Measurements from ENCODE around the gene CRABP1.

DNA sequence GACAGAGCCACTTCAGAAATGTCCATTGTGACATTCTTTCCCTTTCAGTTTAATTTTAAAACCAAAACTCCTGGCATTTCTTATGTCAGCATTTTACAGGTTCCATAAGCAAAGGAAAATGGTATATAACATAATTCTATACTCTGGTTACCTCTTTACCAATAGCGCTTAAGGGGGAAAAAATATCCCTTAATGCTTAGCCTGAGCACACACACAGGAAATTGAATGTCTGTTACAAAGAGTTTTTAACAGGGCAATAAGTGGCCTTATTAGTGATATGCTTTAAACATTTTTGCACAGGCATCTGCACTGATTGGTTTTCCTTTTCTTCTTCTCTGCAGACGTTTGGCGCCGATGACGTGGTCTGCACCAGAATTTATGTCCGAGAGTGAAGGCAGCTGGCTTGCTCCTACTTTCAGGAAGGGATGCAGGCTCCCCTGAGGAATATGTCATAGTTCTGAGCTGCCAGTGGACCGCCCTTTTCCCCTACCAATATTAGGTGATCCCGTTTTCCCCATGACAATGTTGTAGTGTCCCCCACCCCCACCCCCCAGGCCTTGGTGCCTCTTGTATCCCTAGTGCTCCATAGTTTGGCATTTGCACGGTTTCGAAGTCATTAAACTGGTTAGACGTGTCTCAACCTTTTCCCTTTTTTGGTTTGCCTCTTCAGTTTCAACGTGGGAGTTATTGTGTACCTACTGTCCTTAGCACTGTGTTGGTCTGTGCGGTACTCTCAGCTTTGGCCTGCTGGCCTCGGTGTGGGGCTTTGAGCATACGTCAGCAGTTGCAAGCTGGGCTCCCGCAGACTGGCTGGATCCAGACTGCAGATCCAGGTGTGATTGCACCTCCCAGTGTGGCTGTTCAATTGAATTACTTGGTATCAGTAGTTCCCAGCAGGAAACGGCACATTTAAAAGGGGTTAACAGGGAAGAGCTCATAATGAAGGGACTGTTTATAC is 7.7 kb downstream of the CRABP1 start:
- TF ChIP-seq, protein P1, sequence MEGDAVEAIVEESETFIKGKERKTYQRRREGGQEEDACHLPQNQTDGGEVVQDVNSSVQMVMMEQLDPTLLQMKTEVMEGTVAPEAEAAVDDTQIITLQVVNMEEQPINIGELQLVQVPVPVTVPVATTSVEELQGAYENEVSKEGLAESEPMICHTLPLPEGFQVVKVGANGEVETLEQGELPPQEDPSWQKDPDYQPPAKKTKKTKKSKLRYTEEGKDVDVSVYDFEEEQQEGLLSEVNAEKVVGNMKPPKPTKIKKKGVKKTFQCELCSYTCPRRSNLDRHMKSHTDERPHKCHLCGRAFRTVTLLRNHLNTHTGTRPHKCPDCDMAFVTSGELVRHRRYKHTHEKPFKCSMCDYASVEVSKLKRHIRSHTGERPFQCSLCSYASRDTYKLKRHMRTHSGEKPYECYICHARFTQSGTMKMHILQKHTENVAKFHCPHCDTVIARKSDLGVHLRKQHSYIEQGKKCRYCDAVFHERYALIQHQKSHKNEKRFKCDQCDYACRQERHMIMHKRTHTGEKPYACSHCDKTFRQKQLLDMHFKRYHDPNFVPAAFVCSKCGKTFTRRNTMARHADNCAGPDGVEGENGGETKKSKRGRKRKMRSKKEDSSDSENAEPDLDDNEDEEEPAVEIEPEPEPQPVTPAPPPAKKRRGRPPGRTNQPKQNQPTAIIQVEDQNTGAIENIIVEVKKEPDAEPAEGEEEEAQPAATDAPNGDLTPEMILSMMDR (conservative IDR thresholded peaks at IDR 0.05; ENCODE audit: low read length): no peak
- TF ChIP-seq EZH2phosphoT487 (IDR thresholded peaks at IDR 0.05; ENCODE audit: borderline replicate concordance, low read depth, low read length): no peak

All from OCI-LY7 (cell line).